ENCODE measurements around the gene XCL2.

The XCL2 gene

DNA sequence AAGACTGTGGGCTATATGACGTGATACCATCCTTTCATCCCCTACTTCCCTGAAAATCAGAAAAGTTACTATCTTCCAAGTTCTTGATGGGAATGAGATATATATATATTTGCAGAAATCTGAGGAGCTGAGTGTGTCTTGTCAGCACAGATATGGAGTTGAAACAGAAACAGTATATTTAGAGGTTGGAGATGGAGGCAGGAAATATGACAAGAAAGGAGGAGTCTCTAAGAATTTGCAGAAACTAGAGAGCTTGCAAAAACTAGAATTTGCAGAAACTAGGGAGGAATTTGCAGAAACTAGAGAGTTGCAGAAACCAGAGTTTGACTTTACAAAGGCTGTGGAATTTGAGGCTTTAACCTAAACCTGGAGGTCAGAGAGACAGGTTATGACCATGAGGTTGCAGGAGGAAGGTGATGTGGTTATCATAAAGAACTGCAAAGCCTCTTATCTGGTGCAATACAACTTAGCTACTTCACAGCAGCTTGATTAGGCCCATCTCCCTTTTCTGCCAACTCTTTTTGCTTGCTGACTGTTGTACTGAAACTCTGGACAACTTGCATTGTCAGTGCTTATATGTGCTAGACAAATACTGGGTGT is 22.3 kb downstream of the XCL2 start:
- H3K4me3 ChIP-seq (ENCODE audit: control insufficient read depth, low read depth, low read length): no peak overlapping the region
- DNase-seq (ENCODE audit: low read depth): no peak
- TF ChIP-seq, protein P1, sequence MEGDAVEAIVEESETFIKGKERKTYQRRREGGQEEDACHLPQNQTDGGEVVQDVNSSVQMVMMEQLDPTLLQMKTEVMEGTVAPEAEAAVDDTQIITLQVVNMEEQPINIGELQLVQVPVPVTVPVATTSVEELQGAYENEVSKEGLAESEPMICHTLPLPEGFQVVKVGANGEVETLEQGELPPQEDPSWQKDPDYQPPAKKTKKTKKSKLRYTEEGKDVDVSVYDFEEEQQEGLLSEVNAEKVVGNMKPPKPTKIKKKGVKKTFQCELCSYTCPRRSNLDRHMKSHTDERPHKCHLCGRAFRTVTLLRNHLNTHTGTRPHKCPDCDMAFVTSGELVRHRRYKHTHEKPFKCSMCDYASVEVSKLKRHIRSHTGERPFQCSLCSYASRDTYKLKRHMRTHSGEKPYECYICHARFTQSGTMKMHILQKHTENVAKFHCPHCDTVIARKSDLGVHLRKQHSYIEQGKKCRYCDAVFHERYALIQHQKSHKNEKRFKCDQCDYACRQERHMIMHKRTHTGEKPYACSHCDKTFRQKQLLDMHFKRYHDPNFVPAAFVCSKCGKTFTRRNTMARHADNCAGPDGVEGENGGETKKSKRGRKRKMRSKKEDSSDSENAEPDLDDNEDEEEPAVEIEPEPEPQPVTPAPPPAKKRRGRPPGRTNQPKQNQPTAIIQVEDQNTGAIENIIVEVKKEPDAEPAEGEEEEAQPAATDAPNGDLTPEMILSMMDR (conservative IDR thresholded peaks at IDR 0.05; ENCODE audit: control insufficient read depth, insufficient read depth, low read depth, low read length): no peak

- H3K4me3 ChIP-seq (ENCODE audit: control insufficient read depth, low read depth, low read length): no peak overlapping the region
- TF ChIP-seq, protein P1 (conservative IDR thresholded peaks at IDR 0.05; ENCODE audit: control insufficient read depth, insufficient read depth, low read depth, low read length): no peak
- DNase-seq (ENCODE audit: low read depth): no peak
Measured at GRCh38 chr1:168520832-168521231, 23.0 kb downstream of the XCL2 start.

GRCh38 chr1:168520052-168520751 is 23.6 kb downstream of the XCL2 start:
- TF ChIP-seq, protein P1 (conservative IDR thresholded peaks at IDR 0.05; ENCODE audit: control insufficient read depth, insufficient read depth, low read depth, low read length): no peak
- no peak for DNase-seq (ENCODE audit: low read depth)
- no peak overlapping the region for H3K4me3 ChIP-seq (ENCODE audit: control insufficient read depth, low read depth, low read length)

DNA sequence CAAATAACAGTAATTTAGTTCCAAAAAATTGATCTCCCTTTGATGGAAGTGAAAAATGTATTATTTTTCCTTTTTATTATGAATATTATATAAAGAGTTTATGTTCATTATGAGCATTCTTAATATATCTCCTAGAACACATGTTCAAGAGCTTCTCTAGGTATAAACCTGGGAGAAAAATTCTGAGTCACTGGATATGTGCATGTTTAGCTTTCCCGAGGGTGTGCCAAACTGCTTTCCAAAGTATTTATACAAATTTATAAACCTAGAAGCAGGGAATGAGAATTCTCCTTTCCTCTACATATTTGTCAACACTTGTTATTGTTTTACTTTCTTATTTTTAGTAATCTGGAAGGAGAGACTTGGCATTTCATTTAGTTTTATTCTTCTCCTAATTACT is 25.0 kb downstream of the XCL2 start:
- TF ChIP-seq, protein P1 (conservative IDR thresholded peaks at IDR 0.05; ENCODE audit: control insufficient read depth, insufficient read depth, low read depth, low read length): no peak
- H3K4me3 ChIP-seq (ENCODE audit: control insufficient read depth, low read depth, low read length): no peak overlapping the region
- no peak for DNase-seq (ENCODE audit: low read depth)

DNA sequence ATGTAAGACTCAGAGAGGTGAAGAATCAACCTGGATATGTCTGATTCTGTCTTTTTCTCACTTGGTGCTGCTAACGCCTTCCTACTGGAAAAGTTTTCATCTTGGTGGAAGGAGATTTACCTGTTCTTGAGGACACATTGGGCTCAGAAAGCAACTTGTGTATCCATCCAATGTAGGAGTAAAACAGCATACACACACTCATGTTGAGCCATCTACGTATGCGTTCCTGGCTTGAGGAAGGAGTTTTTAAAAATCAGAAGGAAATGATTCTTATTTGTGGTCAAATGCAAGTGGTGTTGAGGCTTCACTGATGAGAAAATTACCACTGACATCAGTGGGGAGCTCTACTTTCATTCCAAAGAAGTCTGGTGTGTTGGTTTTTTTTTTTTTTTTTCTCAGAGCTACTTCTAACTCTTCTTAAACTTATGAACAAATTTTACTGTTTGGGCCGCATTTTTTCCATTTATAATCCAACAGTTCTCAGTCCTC is 25.6 kb downstream of the XCL2 start:
- no peak overlapping the region for H3K4me3 ChIP-seq (ENCODE audit: control insufficient read depth, low read depth, low read length)
- DNase-seq (ENCODE audit: low read depth): no peak
- TF ChIP-seq, protein P1 (conservative IDR thresholded peaks at IDR 0.05; ENCODE audit: control insufficient read depth, insufficient read depth, low read depth, low read length): no peak

DNA sequence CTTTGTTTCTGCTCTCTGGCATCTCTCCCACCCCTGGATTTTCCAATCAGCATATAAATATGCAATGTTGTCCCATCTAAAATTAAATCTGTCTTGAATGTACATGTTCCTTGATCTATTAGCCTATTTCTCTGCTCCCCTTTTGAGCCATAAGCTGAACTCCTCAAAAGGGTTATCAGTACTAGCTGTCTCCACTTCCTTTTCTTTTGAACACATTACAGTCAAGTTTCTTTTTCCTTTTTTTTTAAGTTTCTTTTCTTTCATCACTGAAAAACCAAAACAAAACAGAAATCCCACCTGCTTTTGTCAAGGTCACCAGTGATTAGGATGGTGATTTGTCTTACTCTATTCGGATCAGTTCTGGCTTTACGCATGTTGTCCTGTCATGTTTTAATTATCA is 29.3 kb downstream of the XCL2 start:
- DNase-seq (ENCODE audit: low read depth): no peak
- H3K4me3 ChIP-seq (ENCODE audit: control insufficient read depth, low read depth, low read length): no peak overlapping the region
- TF ChIP-seq, protein P1 (conservative IDR thresholded peaks at IDR 0.05; ENCODE audit: control insufficient read depth, insufficient read depth, low read depth, low read length): no peak
